GM13976 (cell line): Measurements from ENCODE around the gene CYP27A1.

Source experiments
- DNase-seq: peaks from one replicate; pipeline ENCODE4 v3.0.0; 2012; ENCODE audit warnings: low spot score
- CTCF ChIP-seq: IDR thresholded peaks from 2 replicates; pipeline ENCODE4 v1.5.1; 2012; ENCODE audit warnings: borderline replicate concordance, mild to moderate bottlenecking; ENCODE audit not compliant: insufficient read depth; ENCODE audit errors: extremely low read depth, missing control alignments, control extremely low read depth
- in situ Hi-C: fragments of 300-500 bp; cut with MboI; formaldehyde crosslinking; loops from one replicate; pipeline ENCODE4 v1.12.0; 2022; ENCODE audit warnings: low sequenced_read_pairs, mixed read lengths, inconsistent platforms; ENCODE audit not compliant: unreplicated experiment

CYP27A1 gene

GRCh38 chr2:218830526-218831306 lies 48.8 kb downstream of the CYP27A1 start:
- no peak for DNase-seq
- TF ChIP-seq CTCF, result no peak
- in situ Hi-C loops, result loop anchor here (25.0 kb wide), 1 partner anchor 418 kb away; the partner anchor contains the start of gene VIL1

- no peak for TF ChIP-seq CTCF
- in situ Hi-C loops, result loop anchor here (25.0 kb wide), 1 partner anchor 419 kb away; the partner anchor contains the start of gene VIL1
Measured at GRCh38 chr2:218831378-218831990, 49.5 kb downstream of the CYP27A1 start, which contains the start of gene PRKAG3. PRKAG3 (minus strand) TSS chr2:218831803.

GRCh38 chr2:218832081-218832480 lies 50.1 kb downstream of the CYP27A1 start:
- in situ Hi-C loops, result loop anchor here (25.0 kb wide), 1 partner anchor 420 kb away; the partner anchor contains the start of gene VIL1
- DNase-seq, result no peak
- no peak for TF ChIP-seq CTCF

More at GRCh38 chr2:218831378-218831990, 49.5 kb downstream of the CYP27A1 start, which contains the start of gene PRKAG3:
- no peak for DNase-seq

- TF ChIP-seq CTCF, result no peak
- in situ Hi-C loops, result loop anchor here (25.0 kb wide), 1 partner anchor 420 kb away; the partner anchor contains the start of gene VIL1
- DNase-seq, result no peak
Measured at GRCh38 chr2:218832520-218832919, 50.6 kb downstream of the CYP27A1 start.

GRCh38 chr2:218833023-218833609 lies 51.2 kb downstream of the CYP27A1 start:
- no peak for TF ChIP-seq CTCF
- in situ Hi-C loops, result loop anchor here (25.0 kb wide), 1 partner anchor 421 kb away; the partner anchor contains the start of gene VIL1
- no peak for DNase-seq

- in situ Hi-C loops, result loop anchor here (25.0 kb wide), 1 partner anchor 422 kb away; the partner anchor contains the start of gene VIL1
- TF ChIP-seq CTCF, result no peak
- DNase-seq, result no peak
Measured at GRCh38 chr2:218834685-218835084, 52.7 kb downstream of the CYP27A1 start.
